GM12878 (cell line): ENCODE measurements around the gene SMIM13. TPM values are rescaled to one million over a fixed set of nuclear protein-coding genes. Genes with fewer than 3 reads are reported as not detected.

Source experiments
- ATAC-seq: fragments of 200-7000 bp; cut with Tn5 transposase; 3 replicates; pipeline ENCODE4 v1.9.1; 2020; ENCODE audit warnings: mild to moderate bottlenecking, moderate library complexity
- BruUV-seq: library from RNA; stranded (reverse); fragments of 400-500 nt; replicated peaks from 2 replicates; lab custom pipeline; 2021; lab: Mats Ljungman, UMichigan
- CTCF ChIA-PET: fragments of 300-600 bp; sonication (Branson Sonifier 250); formaldehyde crosslinking; extraction: SDS; loops from one replicate; lab custom pipeline; 2021; ENCODE audit warnings: inconsistent platforms; lab: Yijun Ruan, JAX
- POLR2A ChIA-PET: fragments of 350-600 bp; formaldehyde crosslinking; extraction: SDS; loops from one replicate; lab custom pipeline; 2021; ENCODE audit warnings: inconsistent platforms; lab: Charles Lee
- RAD21 ChIA-PET: fragments of 300-600 bp; sonication (Branson Sonifier 250); formaldehyde crosslinking; loops from one replicate; lab custom pipeline; 2023; ENCODE audit warnings: antibody characterized with exemption; ENCODE audit not compliant: unreplicated experiment; lab: Charles Lee
- SMC1A ChIA-PET: fragments of 300-600 bp; sonication (Branson Sonifier 250); formaldehyde crosslinking; loops from one replicate; lab custom pipeline; 2023; ENCODE audit not compliant: unreplicated experiment, uncharacterized antibody; lab: Charles Lee
- DNase-seq: peaks from one replicate; pipeline ENCODE4 v3.0.0-alpha.2; 2011; ENCODE audit warnings: low read depth, low spot score
- FAIRE-seq: peaks from 3 replicates; lab custom pipeline; 2011; peaks lifted over from hg19 to GRCh38; lab: Jason Lieb, UNC
- H2AFZ ChIP-seq: 2 replicates; pipeline ENCODE4 v1.6.0; 2011; ENCODE audit warnings: low read depth, low read length, control low read depth; ENCODE audit not compliant: control insufficient read depth
- H3K27ac ChIP-seq: 2 replicates; pipeline ENCODE4 v1.5.1; 2011; ENCODE audit warnings: control low read depth; ENCODE audit not compliant: control insufficient read depth, insufficient read depth
- H3K27me3 ChIP-seq, 2 experiments: replicated peaks in 1 of 2; 2 replicates each; pipeline versions ENCODE4 v1.6.0 to v1.6.1; 2011; ENCODE audit warnings: low read length in 1 of 2; ENCODE audit not compliant: control insufficient read depth in 2 of 2, insufficient read depth in 2 of 2
- H3K36me3 ChIP-seq, 2 experiments: 2 replicates each; pipeline ENCODE4 v1.5.1; 2011; ENCODE audit warnings: low read length in 1 of 2; ENCODE audit not compliant: control insufficient read depth in 2 of 2, insufficient read depth in 2 of 2
- H3K4me1 ChIP-seq: 2 replicates; pipeline ENCODE4 v1.6.1; 2011; ENCODE audit warnings: mild to moderate bottlenecking, low read length, moderate library complexity, mixed read lengths; ENCODE audit not compliant: control insufficient read depth, insufficient read depth
- H3K4me2 ChIP-seq: 2 replicates; pipeline ENCODE4 v1.6.0; 2011; ENCODE audit warnings: control low read depth; ENCODE audit not compliant: control insufficient read depth, insufficient read depth
- H3K4me3 ChIP-seq: fragments of 200-600 bp; sonication (generic); 2 replicates; pipeline ENCODE4 v1.5.1; 2016
- H3K79me2 ChIP-seq: 2 replicates; pipeline ENCODE4 v1.6.0; 2011; ENCODE audit warnings: low read length; ENCODE audit not compliant: control insufficient read depth, insufficient read depth
- H3K9ac ChIP-seq: 2 replicates; pipeline ENCODE4 v1.8.0; 2011; ENCODE audit warnings: low read length, control low read depth, mixed read lengths; ENCODE audit not compliant: control insufficient read depth, insufficient read depth
- H3K9me3 ChIP-seq: replicated peaks from 3 replicates; pipeline ENCODE4 v1.5.1; 2011; ENCODE audit warnings: mild to moderate bottlenecking, low read length; ENCODE audit not compliant: control insufficient read depth, insufficient read depth
- H4K20me1 ChIP-seq: 2 replicates; pipeline ENCODE4 v1.6.0; 2011; ENCODE audit not compliant: control insufficient read depth, insufficient read depth
- BHLHE40 ChIP-seq, 2 experiments: fragments of 450-650 bp in 1 of 2; IDR thresholded peaks; 2 replicates each; pipeline ENCODE4 v1.6.1; 2011 to 2017; ENCODE audit warnings: low read depth in 2 of 2, borderline replicate concordance in 1 of 2, improper control_type of control experiment in 1 of 2, low read length in 1 of 2, mild to moderate bottlenecking in 1 of 2
- EED ChIP-seq: sonication (generic); IDR thresholded peaks from 2 replicates; pipeline ENCODE4 v1.6.1; 2016; ENCODE audit warnings: antibody characterized with exemption, low read depth
- GATAD2B ChIP-seq: fragments of 450-650 bp; conservative IDR thresholded peaks from 2 replicates; pipeline ENCODE4 v1.6.1; 2017; ENCODE audit warnings: low read depth, mild to moderate bottlenecking, moderate library complexity
- MTA3 ChIP-seq: IDR thresholded peaks from 2 replicates; pipeline ENCODE4 v1.6.1; 2012; ENCODE audit warnings: low read length, inconsistent platforms, borderline replicate concordance
- POLR2A ChIP-seq: IDR thresholded peaks from 2 replicates; pipeline ENCODE4 v1.6.1; 2011; ENCODE audit warnings: low read depth, mild to moderate bottlenecking, low read length
- RCOR1 ChIP-seq: conservative IDR thresholded peaks from 2 replicates; pipeline ENCODE4 v1.6.1; 2012; ENCODE audit warnings: low read depth, low read length, improper control_type of control experiment
- WGBS: methylation state at CpG from one replicate; pipeline ENCODE4 v1.1.6; 2016; ENCODE audit warnings: low lambda C conversion rate; ENCODE audit not compliant: insufficient replicate concordance, insufficient coverage; ENCODE audit errors: missing lambda C conversion rate; 5-methylcytosine and 5-hydroxymethylcytosine counted together
- in situ Hi-C: fragments of 300-500 bp; cut with MboI; formaldehyde crosslinking; loops from 9 replicates; pipeline ENCODE4 v1.14.3; 2018; ENCODE audit warnings: mixed read lengths
- intact Hi-C: fragments of 100-400 bp; cut with micrococcal nuclease; formaldehyde crosslinking; loops from one replicate; pipeline ENCODE4 v1.14.2; 2022; ENCODE audit not compliant: unreplicated experiment
- polyA plus RNA-seq, 11 experiments: library from polyadenylated mRNA; depleted of rRNA in 4 of 11; unstranded in 6 of 11; stranded (reverse) in 5 of 11; fragments of >200 nt; fragmentation: Nextera tagmentation in 4 of 11; fragmentation: Illumina TruSeq in 1 of 11; extraction: Ambion mirVana in 4 of 11; extraction: Trizol in 1 of 11; gene quantifications; 1 replicate in 1 of 11; 2 replicates in 10 of 11; pipeline versions ENCODE4 v1.2.1 to v1.2.3, GENCODE V29; 2011 to 2016; ENCODE audit warnings: inconsistent platforms in 2 of 11, missing spikeins in 2 of 11, low read depth in 1 of 11
- total RNA-seq, 4 experiments: library from RNA; depleted of rRNA in 3 of 4; stranded (reverse); fragments of >200 nt in 3 of 4; fragmentation: Illumina TruSeq in 1 of 4; extraction: Trizol in 1 of 4; gene quantifications; 2 replicates each; pipeline versions ENCODE4 v1.2.1 to v1.2.3, GENCODE V29; 2013 to 2021
- TF ChIP-seq, protein P1 (sequence below): IDR thresholded peaks from 2 replicates; pipeline ENCODE4 v1.6.1; 2012; ENCODE audit warnings: low read depth, low read length, improper control_type of control experiment
- TF ChIP-seq, protein P2 (sequence below): fragments of 450-650 bp; formaldehyde crosslinking; IDR thresholded peaks from 2 replicates; pipeline ENCODE4 v1.4.0; 2020; ENCODE audit warnings: mild to moderate bottlenecking, moderate library complexity
- TF ChIP-seq, protein P3 (sequence below): fragments of 450-650 bp; IDR thresholded peaks from 2 replicates; pipeline ENCODE4 v1.6.1; 2018; ENCODE audit warnings: borderline replicate concordance, mild to moderate bottlenecking; ENCODE audit not compliant: partially characterized antibody

Gene SMIM13
- total and polyA plus RNA-seq, 10 of the 15 experiments (the other 5 are each of a cell fraction or from before 2014, with no cell fraction given) = 2.0 to 8.5 (median 4.7) TPM

DNA sequence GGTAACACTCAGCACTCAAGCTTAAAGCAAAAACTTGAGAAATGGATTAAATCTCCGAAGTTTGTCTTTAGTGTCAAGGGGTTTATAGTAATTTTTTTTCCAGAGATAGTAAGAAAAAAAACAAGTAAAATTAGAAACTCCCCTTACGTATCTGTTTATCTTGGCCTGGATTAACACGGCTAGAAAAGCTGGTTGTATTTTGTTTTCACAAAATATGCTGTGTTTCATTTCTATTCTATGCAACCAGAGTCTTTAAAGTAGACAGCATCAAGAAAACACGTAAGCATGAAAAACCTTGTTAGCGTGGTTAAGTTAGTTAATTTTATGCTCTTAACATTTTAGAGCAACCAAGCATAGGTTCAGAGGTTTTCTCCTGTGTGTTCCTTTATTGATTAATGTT is 39.6 kb downstream of the SMIM13 start:
- POLR2A ChIA-PET = no interaction called here
- RAD21 ChIA-PET = interaction anchor here (1.4 kb wide), 1 partner anchor 11 kb away, joined by 3 read pairs; no protein-coding TSS in a partner anchor
- Histone ChIP-seq H3K79me2 (peaks cover 13% of the 10 kb centered on the region), H3K27me3 (no peaks in the 10 kb centered on the region), H3K4me2 (no peak overlapping the region), H4K20me1 (no peaks in the 10 kb centered on the region), H3K9ac (no peak overlapping the region), H3K9me3 (no peaks in the 10 kb centered on the region), H2AFZ (no peak overlapping the region), H3K36me3 (peaks cover 5 to 7% of the 10 kb centered on the region in 2 experiments), H3K4me3 (no peak overlapping the region), H3K4me1 (peaks cover 6% of the 10 kb centered on the region; the same call in 1 of the 2 replicates), H3K27ac (no peak overlapping the region)
- FAIRE-seq (no peak), ATAC-seq (no peak), DNase-seq (no peak)
- BruUV-seq = no TSS peak
- intact Hi-C loops = loop anchor here (5.0 kb wide), 1 partner anchor 41 kb away; the partner anchor contains the start of gene SMIM13
- in situ Hi-C loops = no loop called here
- TF ChIP-seq, protein P1, sequence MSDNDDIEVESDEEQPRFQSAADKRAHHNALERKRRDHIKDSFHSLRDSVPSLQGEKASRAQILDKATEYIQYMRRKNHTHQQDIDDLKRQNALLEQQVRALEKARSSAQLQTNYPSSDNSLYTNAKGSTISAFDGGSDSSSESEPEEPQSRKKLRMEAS = no peak
- TF ChIP-seq RCOR1 = no peak
- TF ChIP-seq MTA3 = no peak
- TF ChIP-seq, protein P2, sequence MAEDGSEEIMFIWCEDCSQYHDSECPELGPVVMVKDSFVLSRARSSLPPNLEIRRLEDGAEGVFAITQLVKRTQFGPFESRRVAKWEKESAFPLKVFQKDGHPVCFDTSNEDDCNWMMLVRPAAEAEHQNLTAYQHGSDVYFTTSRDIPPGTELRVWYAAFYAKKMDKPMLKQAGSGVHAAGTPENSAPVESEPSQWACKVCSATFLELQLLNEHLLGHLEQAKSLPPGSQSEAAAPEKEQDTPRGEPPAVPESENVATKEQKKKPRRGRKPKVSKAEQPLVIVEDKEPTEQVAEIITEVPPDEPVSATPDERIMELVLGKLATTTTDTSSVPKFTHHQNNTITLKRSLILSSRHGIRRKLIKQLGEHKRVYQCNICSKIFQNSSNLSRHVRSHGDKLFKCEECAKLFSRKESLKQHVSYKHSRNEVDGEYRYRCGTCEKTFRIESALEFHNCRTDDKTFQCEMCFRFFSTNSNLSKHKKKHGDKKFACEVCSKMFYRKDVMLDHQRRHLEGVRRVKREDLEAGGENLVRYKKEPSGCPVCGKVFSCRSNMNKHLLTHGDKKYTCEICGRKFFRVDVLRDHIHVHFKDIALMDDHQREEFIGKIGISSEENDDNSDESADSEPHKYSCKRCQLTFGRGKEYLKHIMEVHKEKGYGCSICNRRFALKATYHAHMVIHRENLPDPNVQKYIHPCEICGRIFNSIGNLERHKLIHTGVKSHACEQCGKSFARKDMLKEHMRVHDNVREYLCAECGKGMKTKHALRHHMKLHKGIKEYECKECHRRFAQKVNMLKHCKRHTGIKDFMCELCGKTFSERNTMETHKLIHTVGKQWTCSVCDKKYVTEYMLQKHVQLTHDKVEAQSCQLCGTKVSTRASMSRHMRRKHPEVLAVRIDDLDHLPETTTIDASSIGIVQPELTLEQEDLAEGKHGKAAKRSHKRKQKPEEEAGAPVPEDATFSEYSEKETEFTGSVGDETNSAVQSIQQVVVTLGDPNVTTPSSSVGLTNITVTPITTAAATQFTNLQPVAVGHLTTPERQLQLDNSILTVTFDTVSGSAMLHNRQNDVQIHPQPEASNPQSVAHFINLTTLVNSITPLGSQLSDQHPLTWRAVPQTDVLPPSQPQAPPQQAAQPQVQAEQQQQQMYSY (CRISPR knock-in tag) = no peak
- no peak for TF ChIP-seq GATAD2B
- no peak for TF ChIP-seq EED
- TF ChIP-seq, protein P3, sequence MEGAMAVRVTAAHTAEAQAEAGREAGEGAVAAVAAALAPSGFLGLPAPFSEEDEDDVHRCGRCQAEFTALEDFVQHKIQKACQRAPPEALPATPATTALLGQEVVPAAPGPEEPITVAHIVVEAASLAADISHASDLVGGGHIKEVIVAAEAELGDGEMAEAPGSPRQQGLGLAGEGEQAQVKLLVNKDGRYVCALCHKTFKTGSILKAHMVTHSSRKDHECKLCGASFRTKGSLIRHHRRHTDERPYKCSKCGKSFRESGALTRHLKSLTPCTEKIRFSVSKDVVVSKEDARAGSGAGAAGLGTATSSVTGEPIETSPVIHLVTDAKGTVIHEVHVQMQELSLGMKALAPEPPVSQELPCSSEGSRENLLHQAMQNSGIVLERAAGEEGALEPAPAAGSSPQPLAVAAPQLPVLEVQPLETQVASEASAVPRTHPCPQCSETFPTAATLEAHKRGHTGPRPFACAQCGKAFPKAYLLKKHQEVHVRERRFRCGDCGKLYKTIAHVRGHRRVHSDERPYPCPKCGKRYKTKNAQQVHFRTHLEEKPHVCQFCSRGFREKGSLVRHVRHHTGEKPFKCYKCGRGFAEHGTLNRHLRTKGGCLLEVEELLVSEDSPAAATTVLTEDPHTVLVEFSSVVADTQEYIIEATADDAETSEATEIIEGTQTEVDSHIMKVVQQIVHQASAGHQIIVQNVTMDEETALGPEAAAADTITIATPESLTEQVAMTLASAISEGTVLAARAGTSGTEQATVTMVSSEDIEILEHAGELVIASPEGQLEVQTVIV = no peak
- no peak for TF ChIP-seq POLR2A
- TF ChIP-seq BHLHE40 (IDR thresholded peaks at IDR 0.05; ENCODE audit: borderline replicate concordance in 1 of 2, low read depth in 2 of 2, low read length in 1 of 2) = no peak
- CTCF ChIA-PET = no interaction called here
- 98% methylated on average over 5 of the region's 5 CpGs for WGBS
- SMC1A ChIA-PET = interaction anchor here (1.7 kb wide), 1 partner anchor 443 kb away, joined by 3 read pairs; no protein-coding TSS in a partner anchor
